H1 (cell line): ENCODE measurements around the gene CD300LF. TPM values are rescaled to one million over a fixed set of nuclear protein-coding genes. Genes with fewer than 3 reads are reported as not detected.

ENCODE experiments used
- CTCF ChIA-PET: fragments of 300-600 bp; sonication (Branson Sonifier 250); formaldehyde crosslinking; loops from one replicate; lab custom pipeline; 2021; ENCODE audit not compliant: partially characterized antibody; lab: Charles Lee
- POLR2A ChIA-PET: fragments of 300-600 bp; sonication (Branson Sonifier 250); formaldehyde crosslinking; loops from one replicate; lab custom pipeline; 2021; ENCODE audit warnings: inconsistent platforms; ENCODE audit not compliant: partially characterized antibody; lab: Charles Lee
- DNase-seq, 2 experiments: peaks; one replicate each; pipeline versions ENCODE4 v3.0.0 to v3.0.0-alpha.2; 2010 to 2022; ENCODE audit warnings: low spot score in 2 of 2, low read depth in 1 of 2, mixed read lengths in 1 of 2
- FAIRE-seq: peaks from 2 replicates; lab custom pipeline; 2011; peaks lifted over from hg19 to GRCh38; lab: Jason Lieb, UNC
- H2AFZ ChIP-seq: 2 replicates; pipeline ENCODE4 v1.8.1; 2012; ENCODE audit warnings: low read length, inconsistent platforms
- H2AK5ac ChIP-seq: 2 replicates; pipeline ENCODE4 v1.6.1; 2013; ENCODE audit warnings: low read depth, low read length
- H2BK120ac ChIP-seq: replicated peaks from 2 replicates; pipeline ENCODE3; 2013; ENCODE audit warnings: low read depth, low read length, inconsistent platforms
- H2BK12ac ChIP-seq: 2 replicates; pipeline ENCODE4 v1.6.1; 2013; ENCODE audit warnings: low read depth, low read length
- H2BK15ac ChIP-seq: 2 replicates; pipeline ENCODE4 v1.6.1; 2013; ENCODE audit warnings: low read length
- H2BK20ac ChIP-seq: 2 replicates; pipeline ENCODE4 v1.6.1; 2013; ENCODE audit warnings: low read length
- H2BK5ac ChIP-seq: 2 replicates; pipeline ENCODE4 v1.6.1; 2013; ENCODE audit warnings: low read depth, low read length
- H3K14ac ChIP-seq: 2 replicates; pipeline ENCODE4 v1.6.1; 2013; ENCODE audit warnings: inconsistent platforms; ENCODE audit not compliant: insufficient read length
- H3K18ac ChIP-seq: 2 replicates; pipeline ENCODE4 v1.6.1; 2013; ENCODE audit warnings: low read length; ENCODE audit errors: extremely low read depth
- H3K23ac ChIP-seq: 2 replicates; pipeline ENCODE4 v1.6.1; 2013; ENCODE audit warnings: inconsistent platforms; ENCODE audit not compliant: insufficient read length
- H3K23me2 ChIP-seq: 2 replicates; pipeline ENCODE4 v1.6.1; 2013; ENCODE audit warnings: low read depth, low read length
- H3K27ac ChIP-seq: 2 replicates; pipeline ENCODE4 v1.6.1; 2011; ENCODE audit warnings: low read depth, low read length, inconsistent platforms
- H3K27me3 ChIP-seq, 4 experiments: replicated peaks in 1 of 4; 1 replicate in 1 of 4; 2 replicates in 3 of 4; pipeline versions ENCODE4 v1.6.1 to v1.8.1; 2011 to 2013; ENCODE audit warnings: low read length in 3 of 4, mild to moderate bottlenecking in 3 of 4, inconsistent platforms in 2 of 4, mixed read lengths in 2 of 4, moderate library complexity in 1 of 4; ENCODE audit not compliant: control insufficient read depth in 3 of 4, insufficient read depth in 3 of 4; ENCODE audit errors: extremely low read depth in 1 of 4
- H3K36me3 ChIP-seq, 4 experiments: 2 replicates each; pipeline versions ENCODE4 v1.6.1 to v1.8.1; 2011 to 2013; ENCODE audit warnings: mild to moderate bottlenecking in 4 of 4, low read length in 3 of 4, moderate library complexity in 2 of 4, control low read depth in 1 of 4, inconsistent platforms in 1 of 4; ENCODE audit not compliant: insufficient read depth in 4 of 4, control insufficient read depth in 2 of 4
- H3K4ac ChIP-seq: replicated peaks from 2 replicates; pipeline ENCODE3; 2013; ENCODE audit warnings: low read length, low read depth, mixed read lengths, inconsistent platforms; ENCODE audit not compliant: insufficient read length
- H3K4me1 ChIP-seq, 4 experiments: replicated peaks in 1 of 4; 1 replicate in 1 of 4; 2 replicates in 3 of 4; pipeline versions ENCODE4 v1.6.1 to v1.8.1; 2011 to 2013; ENCODE audit warnings: low read length in 3 of 4, inconsistent platforms in 2 of 4, mixed read lengths in 1 of 4; ENCODE audit not compliant: insufficient read depth in 4 of 4, control insufficient read depth in 3 of 4
- H3K4me2 ChIP-seq, 2 experiments: 2 replicates each; pipeline versions ENCODE4 v1.6.1 to v1.8.1; 2011 to 2013; ENCODE audit warnings: low read depth in 2 of 2, low read length in 2 of 2, control low read depth in 1 of 2, inconsistent platforms in 1 of 2, mild to moderate bottlenecking in 1 of 2; ENCODE audit not compliant: insufficient read depth in 1 of 2
- H3K4me3 ChIP-seq, 4 experiments: fragments of 200-600, 300-600 bp in 1 of 4; sonication (generic), shearing (Covaris generic), sonication (Bioruptor Twin) in 1 of 4; 2 replicates each; pipeline versions ENCODE4 v1.5.1 to v1.8.1; 2011 to 2016; ENCODE audit warnings: low read length in 4 of 4, low read depth in 3 of 4, control low read depth in 2 of 4, inconsistent platforms in 2 of 4, mild to moderate bottlenecking in 2 of 4, mixed read lengths in 1 of 4, moderate library complexity in 1 of 4; ENCODE audit not compliant: insufficient read depth in 2 of 4; ENCODE audit errors: extremely low read depth in 1 of 4
- H3K56ac ChIP-seq: replicated peaks from 2 replicates; pipeline ENCODE3; 2013; ENCODE audit warnings: low read depth, mild to moderate bottlenecking, mixed read lengths, low read length, inconsistent platforms; ENCODE audit not compliant: insufficient read length
- H3K79me1 ChIP-seq: 2 replicates; pipeline ENCODE4 v1.6.1; 2013; ENCODE audit warnings: low read depth, low read length, control low read depth
- H3K79me2 ChIP-seq, 2 experiments: 2 replicates each; pipeline versions ENCODE4 v1.6.1 to v1.8.1; 2012 to 2013; ENCODE audit warnings: low read length in 2 of 2, mild to moderate bottlenecking in 2 of 2, inconsistent platforms in 1 of 2; ENCODE audit not compliant: insufficient read depth in 2 of 2, control insufficient read depth in 1 of 2
- H3K9ac ChIP-seq, 4 experiments: replicated peaks in 1 of 4; 1 replicate in 1 of 4; 2 replicates in 3 of 4; pipeline versions ENCODE4 v1.6.1 to v1.8.1; 2011 to 2013; ENCODE audit warnings: low read depth in 3 of 4, low read length in 3 of 4, control low read depth in 2 of 4, mild to moderate bottlenecking in 2 of 4, moderate library complexity in 2 of 4, inconsistent platforms in 1 of 4; ENCODE audit errors: extremely low read depth in 1 of 4
- H3K9me3 ChIP-seq, 2 experiments: 2 replicates each; pipeline versions ENCODE4 v1.6.1 to v1.8.1; 2012 to 2013; ENCODE audit warnings: mild to moderate bottlenecking in 2 of 2, moderate library complexity in 2 of 2, control low read depth in 1 of 2, inconsistent platforms in 1 of 2, low read depth in 1 of 2, low read length in 1 of 2, mixed read lengths in 1 of 2; ENCODE audit not compliant: insufficient read depth in 2 of 2
- H4K20me1 ChIP-seq, 2 experiments: replicated peaks in 1 of 2; 2 replicates each; pipeline versions ENCODE3 to v1.8.1; 2011 to 2013; ENCODE audit warnings: inconsistent platforms in 2 of 2, low read length in 2 of 2, mild to moderate bottlenecking in 1 of 2; ENCODE audit not compliant: insufficient read depth in 2 of 2, control insufficient read depth in 1 of 2
- H4K5ac ChIP-seq: 2 replicates; pipeline ENCODE4 v1.6.1; 2013; ENCODE audit warnings: low read length, low read depth, mixed read lengths, inconsistent platforms; ENCODE audit not compliant: insufficient read length
- H4K8ac ChIP-seq: 2 replicates; pipeline ENCODE4 v1.8.0; 2013; ENCODE audit warnings: mild to moderate bottlenecking, moderate library complexity, low read length, inconsistent platforms; ENCODE audit not compliant: insufficient read depth; ENCODE audit errors: extremely low read depth
- H4K91ac ChIP-seq: replicated peaks from 2 replicates; pipeline ENCODE3; 2013; ENCODE audit warnings: low read length, mixed read lengths, inconsistent platforms; ENCODE audit not compliant: insufficient read length
- HDAC2 ChIP-seq, 2 experiments: fragments of 300-600 bp in 1 of 2; sonication (generic) in 1 of 2; IDR thresholded peaks; 2 replicates each; pipeline ENCODE4 v1.6.1; 2011 to 2012; ENCODE audit warnings: low read depth in 2 of 2, low read length in 2 of 2, mild to moderate bottlenecking in 2 of 2, moderate library complexity in 2 of 2, borderline replicate concordance in 1 of 2, inconsistent platforms in 1 of 2
- WGBS, 2 experiments: shearing (Covaris generic) in 1 of 2; methylation state at CpG; one replicate each; pipeline versions ENCODE4 v1.1.6 to v1.1.7; 2013 to 2015; ENCODE audit warnings: low lambda C conversion rate in 2 of 2, mixed read lengths in 2 of 2, inconsistent platforms in 1 of 2, low coverage in 1 of 2, missing lambda C conversion rate in 1 of 2; ENCODE audit not compliant: insufficient replicate concordance in 2 of 2, insufficient coverage in 1 of 2, insufficient read length in 1 of 2; ENCODE audit errors: extremely low coverage in 1 of 2, missing lambda C conversion rate in 1 of 2; 5-methylcytosine and 5-hydroxymethylcytosine counted together
- polyA plus RNA-seq, 7 experiments: library from polyadenylated mRNA; depleted of rRNA in 3 of 7; stranded (reverse) in 5 of 7; unstranded in 2 of 7; fragments of >200 nt in 5 of 7; fragments of 200-250 nt in 2 of 7; gene quantifications; 1 replicate in 5 of 7; 2 replicates in 1 of 7; 4 replicates in 1 of 7; pipeline versions ENCODE4 v1.2.1 to v1.2.3, GENCODE V29; 2011 to 2013; ENCODE audit warnings: missing spikeins in 2 of 7, mixed read lengths in 2 of 7
- total RNA-seq: library from RNA; stranded (reverse); fragmentation: NEBNext Ultra II Directional; extraction: Animal tissue kit (Norgen Biotek cat#: 25700); gene quantifications from 2 replicates; pipeline ENCODE4 v1.2.1, GENCODE V29; 2021

Gene CD300LF
- total and polyA plus RNA-seq, 2 of the 8 experiments (the other 6 are each of a cell fraction or from before 2014, with no cell fraction given), result not detected

GRCh38 chr17:74647871-74648672, 64.7 kb downstream of the CD300LF start:
- ChIA-PET POLR2A (interaction anchor here (0.5 kb wide), 1 partner anchor 99 kb away, joined by 3 read pairs; no protein-coding TSS in a partner anchor), CTCF (interaction anchor here (0.7 to 3.1 kb wide), 18 partner anchors 9 to 274 kb away, joined by 3 to 20 read pairs (median 4); partner anchors contain the start of genes CD300H and RAB37)
- H3K79me2 ChIP-seq, result no peaks in the 10 kb centered on the region
- no peak overlapping the region for H3K4me3 ChIP-seq
- no peak overlapping the region for H2AK5ac ChIP-seq
- H4K91ac ChIP-seq, result no peak overlapping the region
- DNase-seq, result no peak
- WGBS, 2 experiments, result 93% methylated on average over 6 of the region's 9 CpGs; no CpG with 5 or more reads in 1 of the 2 experiments
- no peaks in the 10 kb centered on the region for H4K20me1 ChIP-seq
- H3K23ac ChIP-seq, result no peak overlapping the region
- H3K79me1 ChIP-seq, result no peaks in the 10 kb centered on the region
- H4K5ac ChIP-seq, result no peak overlapping the region
- 0 out of 2 replicates have a peak overlapping the region, but pooled peaks have one; percentile 68 for H2BK12ac ChIP-seq
- peaks cover 0 to 2% (median 0%) of the 10 kb centered on the region in 4 experiments; a peak in 2 of 7 replicates for H3K27me3 ChIP-seq
- H2BK5ac ChIP-seq, result no peak overlapping the region
- H2AFZ ChIP-seq, result no peak overlapping the region
- H3K9me3 ChIP-seq, result no peaks in the 10 kb centered on the region; a peak in 1 of 4 replicates
- no peak overlapping the region for H3K14ac ChIP-seq
- H3K36me3 ChIP-seq, result no peaks in the 10 kb centered on the region
- no peak overlapping the region for H3K9ac ChIP-seq
- H2BK120ac ChIP-seq, result no peak overlapping the region
- H3K18ac ChIP-seq, result no peak overlapping the region
- no peak overlapping the region for H2BK15ac ChIP-seq
- no peak for FAIRE-seq
- H3K27ac ChIP-seq, result no peak overlapping the region
- 0 out of 7 replicates have a peak, but pooled peaks cover 0 to under 1% (median 0%) of the 10 kb centered on the region in 4 experiments for H3K4me1 ChIP-seq
- no peak overlapping the region for H3K4me2 ChIP-seq
- H2BK20ac ChIP-seq, result no peak overlapping the region
- no peaks in the 10 kb centered on the region for H3K23me2 ChIP-seq
- H3K4ac ChIP-seq, result no peak overlapping the region
- H3K56ac ChIP-seq, result no peak overlapping the region
- no peak overlapping the region for H4K8ac ChIP-seq
- TF ChIP-seq HDAC2 (IDR thresholded peaks at IDR 0.05; ENCODE audit: borderline replicate concordance in 1 of 2, low read depth in 2 of 2, low read length in 2 of 2), result no peak
